ENCODE measurements around the gene WDR86.

DNA sequence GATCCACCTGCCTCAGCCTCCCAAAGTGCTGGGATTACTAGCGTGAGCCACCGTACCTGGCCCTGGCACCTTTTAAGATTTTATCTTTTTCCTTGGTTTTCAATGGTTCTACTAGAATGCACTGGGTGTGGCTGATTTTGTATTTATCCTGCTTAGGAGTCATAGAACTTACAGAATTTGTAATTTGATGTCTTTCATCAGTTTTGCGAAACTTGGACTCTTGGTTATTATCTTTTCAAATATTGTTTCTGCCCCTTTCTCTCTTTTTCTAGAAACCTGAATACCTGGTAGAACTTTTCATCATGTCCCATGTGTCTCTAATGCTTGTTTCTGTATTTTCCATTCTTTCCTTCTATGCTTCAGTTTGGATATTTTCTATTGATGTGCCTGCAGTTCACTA lies 71.0 kb downstream of the WDR86 start:
- TF ChIP-seq, protein P1, sequence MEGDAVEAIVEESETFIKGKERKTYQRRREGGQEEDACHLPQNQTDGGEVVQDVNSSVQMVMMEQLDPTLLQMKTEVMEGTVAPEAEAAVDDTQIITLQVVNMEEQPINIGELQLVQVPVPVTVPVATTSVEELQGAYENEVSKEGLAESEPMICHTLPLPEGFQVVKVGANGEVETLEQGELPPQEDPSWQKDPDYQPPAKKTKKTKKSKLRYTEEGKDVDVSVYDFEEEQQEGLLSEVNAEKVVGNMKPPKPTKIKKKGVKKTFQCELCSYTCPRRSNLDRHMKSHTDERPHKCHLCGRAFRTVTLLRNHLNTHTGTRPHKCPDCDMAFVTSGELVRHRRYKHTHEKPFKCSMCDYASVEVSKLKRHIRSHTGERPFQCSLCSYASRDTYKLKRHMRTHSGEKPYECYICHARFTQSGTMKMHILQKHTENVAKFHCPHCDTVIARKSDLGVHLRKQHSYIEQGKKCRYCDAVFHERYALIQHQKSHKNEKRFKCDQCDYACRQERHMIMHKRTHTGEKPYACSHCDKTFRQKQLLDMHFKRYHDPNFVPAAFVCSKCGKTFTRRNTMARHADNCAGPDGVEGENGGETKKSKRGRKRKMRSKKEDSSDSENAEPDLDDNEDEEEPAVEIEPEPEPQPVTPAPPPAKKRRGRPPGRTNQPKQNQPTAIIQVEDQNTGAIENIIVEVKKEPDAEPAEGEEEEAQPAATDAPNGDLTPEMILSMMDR (conservative IDR thresholded peaks at IDR 0.05) = no peak
- TF ChIP-seq EZH2 (IDR thresholded peaks at IDR 0.05; ENCODE audit: low read depth) = no peak
